HepG2 (cell line): ENCODE results near the gene NEURL4. TPM values are rescaled to one million over a fixed set of nuclear protein-coding genes. Genes with fewer than 3 reads are reported as not detected.

Source experiments
- ARHGAP35 ChIP-seq: sonication (generic); formaldehyde crosslinking; IDR thresholded peaks from 2 replicates; pipeline ENCODE4 v1.9.0; 2022; ENCODE audit warnings: mild to moderate bottlenecking, inconsistent platforms, moderate library complexity, missing genetic modification reagents, borderline replicate concordance
- ELF3 ChIP-seq: IDR thresholded peaks from 2 replicates; pipeline ENCODE4 v1.6.1; 2016; ENCODE audit warnings: missing genetic modification reagents, missing compliant biosample characterization
- GATAD2A ChIP-seq: IDR thresholded peaks from 2 replicates; pipeline ENCODE4 v1.6.1; 2016
- HIVEP1 ChIP-seq: sonication (generic); formaldehyde crosslinking; IDR thresholded peaks from 2 replicates; pipeline ENCODE4 v1.4.0; 2020; ENCODE audit warnings: mild to moderate bottlenecking, missing genetic modification reagents
- HMG20A ChIP-seq: IDR thresholded peaks from 2 replicates; pipeline ENCODE4 v1.6.1; 2016; ENCODE audit warnings: borderline replicate concordance
- KDM5B ChIP-seq: sonication (generic); formaldehyde crosslinking; IDR thresholded peaks from 2 replicates; pipeline ENCODE4 v1.4.0; 2020; ENCODE audit warnings: missing genetic modification reagents, mild to moderate bottlenecking, borderline replicate concordance
- NCOA5 ChIP-seq: sonication (generic); formaldehyde crosslinking; IDR thresholded peaks from 2 replicates; pipeline ENCODE4 v1.4.0; 2020; ENCODE audit warnings: missing genetic modification reagents
- NR2F6 ChIP-seq, 2 experiments: IDR thresholded peaks; 2 replicates each; pipeline ENCODE4 v1.6.1; 2016; ENCODE audit warnings: antibody characterized with exemption in 1 of 2, mild to moderate bottlenecking in 1 of 2
- PHF5A ChIP-seq: IDR thresholded peaks from one replicate; pipeline ENCODE4 v1.6.1; 2018; ENCODE audit warnings: low read depth, missing genetic modification reagents; ENCODE audit not compliant: unreplicated experiment
- POLR2AphosphoS2 ChIP-seq: IDR thresholded peaks from 2 replicates; pipeline ENCODE4 v1.6.1; 2011; ENCODE audit warnings: low read depth, low read length, improper control_type of control experiment
- RBM39 ChIP-seq: fragments of 200-400 bp; formaldehyde crosslinking; IDR thresholded peaks from one replicate; pipeline ENCODE4 v1.6.1; 2018; ENCODE audit warnings: antibody characterized with exemption, mild to moderate bottlenecking, low read depth, low read length; ENCODE audit not compliant: poor library complexity, severe bottlenecking
- SMAD9 ChIP-seq: sonication (generic); formaldehyde crosslinking; IDR thresholded peaks from 2 replicates; pipeline ENCODE4 v1.5.1; 2020; ENCODE audit warnings: mild to moderate bottlenecking, missing genetic modification reagents
- SP1 ChIP-seq, 2 experiments: fragments of 450-650 bp in 1 of 2; sonication (generic) in 1 of 2; formaldehyde crosslinking in 1 of 2; IDR thresholded peaks; 2 replicates each; pipeline versions ENCODE4 v1.4.0 to v1.6.1; 2016 to 2020; ENCODE audit warnings: missing genetic modification reagents in 1 of 2
- SPEN ChIP-seq: sonication (generic); formaldehyde crosslinking; IDR thresholded peaks from 2 replicates; pipeline ENCODE4 v1.5.1; 2020; ENCODE audit warnings: low read depth, mild to moderate bottlenecking, missing genetic modification reagents
- SRY ChIP-seq: sonication (generic); formaldehyde crosslinking; IDR thresholded peaks from 2 replicates; pipeline ENCODE4 v1.8.0; 2022; ENCODE audit warnings: mild to moderate bottlenecking, missing genetic modification reagents
- TEAD2 ChIP-seq: sonication (generic); formaldehyde crosslinking; IDR thresholded peaks from 2 replicates; pipeline ENCODE4 v1.9.0; 2021; ENCODE audit warnings: missing genetic modification reagents
- THAP11 ChIP-seq: IDR thresholded peaks from 2 replicates; pipeline ENCODE4 v1.6.1; 2016; ENCODE audit warnings: missing biosample characterization, missing genetic modification reagents
- YY1 ChIP-seq: IDR thresholded peaks from 2 replicates; pipeline ENCODE4 v1.6.1; 2011; ENCODE audit warnings: low read length, low read depth, moderate library complexity, mild to moderate bottlenecking; ENCODE audit not compliant: insufficient read depth, insufficient replicate concordance
- ZNF446 ChIP-seq: sonication (generic); formaldehyde crosslinking; IDR thresholded peaks from 2 replicates; pipeline ENCODE4 v1.5.0; 2020; ENCODE audit warnings: mild to moderate bottlenecking, missing genetic modification reagents
- ZNF564 ChIP-seq: sonication (generic); formaldehyde crosslinking; IDR thresholded peaks from 2 replicates; pipeline ENCODE4 v1.8.1; 2023; ENCODE audit warnings: mild to moderate bottlenecking, missing genetic modification reagents
- ZNF709 ChIP-seq: sonication (generic); formaldehyde crosslinking; IDR thresholded peaks from 2 replicates; pipeline ENCODE4 v1.5.0; 2020; ENCODE audit warnings: mild to moderate bottlenecking, missing genetic modification reagents
- ZNF841 ChIP-seq: sonication (generic); formaldehyde crosslinking; IDR thresholded peaks from 2 replicates; pipeline ENCODE4 v1.8.1; 2023; ENCODE audit warnings: missing genetic modification reagents, borderline replicate concordance
- polyA plus RNA-seq, 8 experiments: library from polyadenylated mRNA; depleted of rRNA in 3 of 8; stranded (reverse) in 7 of 8; unstranded in 1 of 8; fragments of >200 nt; fragmentation: Illumina TruSeq in 4 of 8; extraction: Trizol in 4 of 8; gene quantifications; 2 replicates each; pipeline versions ENCODE4 v1.2.1 to v1.2.3, GENCODE V29; 2011 to 2016; ENCODE audit warnings: low read depth in 4 of 8, missing spikeins in 1 of 8, mixed read lengths in 1 of 8; ENCODE audit not compliant: insufficient read depth in 1 of 8
- total RNA-seq, 5 experiments: library from RNA; depleted of rRNA; stranded (reverse); fragments of >200 nt; fragmentation: Illumina TruSeq; extraction: Trizol; gene quantifications; 2 replicates each; pipeline ENCODE4 v1.2.3, GENCODE V29; 2016; ENCODE audit warnings: low read depth in 1 of 5
- TF ChIP-seq, protein P1 (sequence below): sonication (generic); formaldehyde crosslinking; IDR thresholded peaks from 2 replicates; pipeline ENCODE4 v1.8.0; 2022; ENCODE audit warnings: low read depth, missing genetic modification reagents
- TF ChIP-seq, protein P2 (sequence below): IDR thresholded peaks from 2 replicates; pipeline ENCODE4 v1.6.1; 2016; ENCODE audit warnings: mild to moderate bottlenecking, missing biosample characterization, missing genetic modification reagents
- TF ChIP-seq, protein P3 (sequence below): sonication (generic); formaldehyde crosslinking; IDR thresholded peaks from 2 replicates; pipeline ENCODE4 v1.4.0; 2020; ENCODE audit warnings: missing genetic modification reagents

NEURL4 gene
- total and polyA plus RNA-seq, 2 of the 13 experiments (the other 11 are each of a cell fraction or from before 2014, with no cell fraction given), result 14.8 to 15.7 TPM

DNA sequence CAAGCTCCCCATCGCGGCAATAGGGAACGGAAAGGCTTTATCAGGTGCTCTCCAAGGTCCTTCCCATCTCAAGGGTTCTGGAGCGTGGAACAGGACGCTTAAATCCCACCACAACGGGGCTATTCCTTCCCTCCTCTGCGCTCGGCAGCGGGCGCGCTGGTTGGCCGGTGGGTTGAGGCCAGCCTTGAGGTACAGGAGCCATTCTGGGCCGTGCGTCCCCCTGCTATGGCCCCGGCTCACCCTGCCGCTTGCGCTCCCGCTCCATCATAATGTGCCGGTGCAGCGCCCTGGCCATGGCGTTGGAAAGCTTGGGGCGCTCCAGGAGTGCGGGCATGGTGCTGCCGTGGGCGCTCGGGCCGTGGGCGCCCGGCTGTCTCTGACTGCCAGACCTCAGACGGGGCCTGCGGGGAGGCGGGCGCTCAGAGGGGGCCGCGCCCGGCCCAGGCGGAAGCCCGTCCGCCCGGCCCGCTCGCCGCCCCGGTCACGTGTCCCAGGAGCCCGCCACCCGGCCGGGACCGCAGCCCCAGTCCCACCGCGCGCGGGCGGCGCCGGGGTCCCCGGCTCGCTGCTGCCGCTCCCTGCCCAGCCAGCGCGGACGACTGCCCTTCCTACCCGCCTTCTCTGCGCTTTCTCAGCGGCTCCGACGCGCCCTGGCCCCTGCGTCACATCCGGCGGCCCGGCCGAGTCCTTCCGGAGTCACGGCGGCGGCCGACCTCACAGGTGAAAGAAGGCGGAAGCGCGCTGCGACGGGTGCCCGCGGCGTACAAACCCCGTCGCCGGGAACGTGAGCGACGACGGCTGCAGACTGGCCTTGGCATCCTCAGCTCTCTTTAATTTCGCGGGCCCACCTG, 14.2 kb downstream of the NEURL4 start, which contains the start of gene GPS2 (continued):
- TF ChIP-seq THAP11 (CRISPR knock-in tag) (peak; percentile 95), NR2F6 (IDR thresholded peaks at IDR 0.05) (no peak), NR2F6 (CRISPR knock-in tag; IDR thresholded peaks at IDR 0.05) (peak; percentile 66), SPEN (CRISPR knock-in tag) (peak; percentile 94), SP1 (IDR thresholded peaks at IDR 0.05) (no peak), SP1 (CRISPR knock-in tag; IDR thresholded peaks at IDR 0.05) (0 out of 2 replicates have a peak, but pooled peaks have one; percentile 28), HMG20A (CRISPR knock-in tag) (no peak), YY1 (peak; percentile 82), KDM5B (CRISPR knock-in tag) (peak; percentile 52; the same call in 1 of the 2 replicates), ZNF564 (CRISPR knock-in tag) (peak; percentile 55; the same call in 1 of the 2 replicates), HIVEP1 (CRISPR knock-in tag) (peak; percentile 35; the same call in 1 of the 2 replicates), SMAD9 (no peak), ARHGAP35 (CRISPR knock-in tag) (no peak), TEAD2 (CRISPR knock-in tag) (0 out of 2 replicates have a peak, but pooled peaks have one; percentile 57), ZNF841 (CRISPR knock-in tag) (no peak), ELF3 (peak; percentile 88), NCOA5 (0 out of 2 replicates have a peak, but pooled peaks have one; percentile 79), PHF5A (CRISPR knock-in tag) (peak; percentile 73), SRY (CRISPR knock-in tag) (peak; percentile 1; the same call in 1 of the 2 replicates), ZNF446 (CRISPR knock-in tag) (peak; percentile 88), GATAD2A (peak; percentile 36; the same call in 1 of the 2 replicates), RBM39 (no peak), ZNF709 (CRISPR knock-in tag) (peak; percentile 77; the same call in 1 of the 2 replicates), POLR2AphosphoS2 (no peak; the same call in 1 of the 2 replicates)
- TF ChIP-seq, protein P1, sequence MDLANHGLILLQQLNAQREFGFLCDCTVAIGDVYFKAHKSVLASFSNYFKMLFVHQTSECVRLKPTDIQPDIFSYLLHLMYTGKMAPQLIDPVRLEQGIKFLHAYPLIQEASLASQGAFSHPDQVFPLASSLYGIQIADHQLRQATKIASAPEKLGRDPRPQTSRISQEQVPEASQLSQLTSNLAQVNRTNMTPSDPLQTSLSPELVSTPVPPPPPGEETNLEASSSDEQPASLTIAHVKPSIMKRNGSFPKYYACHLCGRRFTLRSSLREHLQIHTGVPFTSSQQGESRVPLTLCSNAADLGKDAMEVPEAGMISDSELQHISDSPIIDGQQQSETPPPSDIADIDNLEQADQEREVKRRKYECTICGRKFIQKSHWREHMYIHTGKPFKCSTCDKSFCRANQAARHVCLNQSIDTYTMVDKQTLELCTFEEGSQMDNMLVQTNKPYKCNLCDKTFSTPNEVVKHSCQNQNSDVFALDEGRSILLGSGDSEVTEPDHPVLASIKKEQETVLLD (CRISPR knock-in tag), result peak; percentile 98
- TF ChIP-seq, protein P2, sequence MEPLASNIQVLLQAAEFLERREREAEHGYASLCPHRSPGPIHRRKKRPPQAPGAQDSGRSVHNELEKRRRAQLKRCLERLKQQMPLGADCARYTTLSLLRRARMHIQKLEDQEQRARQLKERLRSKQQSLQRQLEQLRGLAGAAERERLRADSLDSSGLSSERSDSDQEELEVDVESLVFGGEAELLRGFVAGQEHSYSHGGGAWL, result peak; percentile 45; the same call in 1 of the 2 replicates
- TF ChIP-seq, protein P3, sequence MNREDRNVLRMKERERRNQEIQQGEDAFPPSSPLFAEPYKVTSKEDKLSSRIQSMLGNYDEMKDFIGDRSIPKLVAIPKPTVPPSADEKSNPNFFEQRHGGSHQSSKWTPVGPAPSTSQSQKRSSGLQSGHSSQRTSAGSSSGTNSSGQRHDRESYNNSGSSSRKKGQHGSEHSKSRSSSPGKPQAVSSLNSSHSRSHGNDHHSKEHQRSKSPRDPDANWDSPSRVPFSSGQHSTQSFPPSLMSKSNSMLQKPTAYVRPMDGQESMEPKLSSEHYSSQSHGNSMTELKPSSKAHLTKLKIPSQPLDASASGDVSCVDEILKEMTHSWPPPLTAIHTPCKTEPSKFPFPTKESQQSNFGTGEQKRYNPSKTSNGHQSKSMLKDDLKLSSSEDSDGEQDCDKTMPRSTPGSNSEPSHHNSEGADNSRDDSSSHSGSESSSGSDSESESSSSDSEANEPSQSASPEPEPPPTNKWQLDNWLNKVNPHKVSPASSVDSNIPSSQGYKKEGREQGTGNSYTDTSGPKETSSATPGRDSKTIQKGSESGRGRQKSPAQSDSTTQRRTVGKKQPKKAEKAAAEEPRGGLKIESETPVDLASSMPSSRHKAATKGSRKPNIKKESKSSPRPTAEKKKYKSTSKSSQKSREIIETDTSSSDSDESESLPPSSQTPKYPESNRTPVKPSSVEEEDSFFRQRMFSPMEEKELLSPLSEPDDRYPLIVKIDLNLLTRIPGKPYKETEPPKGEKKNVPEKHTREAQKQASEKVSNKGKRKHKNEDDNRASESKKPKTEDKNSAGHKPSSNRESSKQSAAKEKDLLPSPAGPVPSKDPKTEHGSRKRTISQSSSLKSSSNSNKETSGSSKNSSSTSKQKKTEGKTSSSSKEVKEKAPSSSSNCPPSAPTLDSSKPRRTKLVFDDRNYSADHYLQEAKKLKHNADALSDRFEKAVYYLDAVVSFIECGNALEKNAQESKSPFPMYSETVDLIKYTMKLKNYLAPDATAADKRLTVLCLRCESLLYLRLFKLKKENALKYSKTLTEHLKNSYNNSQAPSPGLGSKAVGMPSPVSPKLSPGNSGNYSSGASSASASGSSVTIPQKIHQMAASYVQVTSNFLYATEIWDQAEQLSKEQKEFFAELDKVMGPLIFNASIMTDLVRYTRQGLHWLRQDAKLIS (CRISPR knock-in tag), result no peak
